B cell (primary cell): Measurements from ENCODE around the gene NR3C2. TPM values are rescaled to one million over a fixed set of nuclear protein-coding genes. Genes with fewer than 3 reads are reported as not detected.
A peak's percentile ranks its signal among the peaks of the same experiment; 100 is the strongest.

ENCODE experiments used
- ATAC-seq: fragments of 200-7000 bp; cut with Tn5 transposase; one replicate; pipeline ENCODE4 v1.10.0; 2021; ENCODE audit warnings: low read depth, mild to moderate bottlenecking, moderate number of reproducible peaks, moderate library complexity
- CTCF ChIA-PET: fragments of 350-600 bp; sonication (Branson Sonifier 250); formaldehyde crosslinking; loops from one replicate; lab custom pipeline; 2021; ENCODE audit warnings: antibody characterized with exemption, inconsistent platforms; lab: Charles Lee
- POLR2A ChIA-PET: fragments of 350-600 bp; sonication (Branson Sonifier 250); formaldehyde crosslinking; loops from one replicate; lab custom pipeline; 2021; ENCODE audit warnings: antibody characterized with exemption; lab: Charles Lee
- DNase-seq: peaks from one replicate; pipeline ENCODE4 v3.0.0; 2013
- H2AFZ ChIP-seq: 2 replicates; pipeline ENCODE4 v1.6.1; 2012; ENCODE audit warnings: mild to moderate bottlenecking, low read depth, low read length; ENCODE audit not compliant: insufficient read depth, poor library complexity, severe bottlenecking
- H3K27ac ChIP-seq, 2 donors: 1 replicate in 1 of 2; 2 replicates in 1 of 2; pipeline ENCODE4 v1.5.1; 2012 to 2013; ENCODE audit warnings: low read length in 2 of 2, mild to moderate bottlenecking in 2 of 2, moderate library complexity in 1 of 2
- H3K27me3 ChIP-seq, 4 experiments: fragments of 200-600 bp in 1 of 4; sonication (generic) in 1 of 4; replicated peaks in 1 of 4; 1 replicate in 2 of 4; 2 replicates in 2 of 4; pipeline versions ENCODE4 v1.6.1 to v1.7.0; 2013 to 2016; ENCODE audit warnings: low read length in 3 of 4, mild to moderate bottlenecking in 2 of 4, mixed read lengths in 1 of 4, moderate library complexity in 1 of 4; ENCODE audit not compliant: insufficient read depth in 4 of 4, control insufficient read depth in 3 of 4; ENCODE audit errors: control extremely low read depth in 1 of 4
- H3K36me3 ChIP-seq, 2 experiments: replicated peaks in 1 of 2; 1 replicate in 1 of 2; 2 replicates in 1 of 2; pipeline versions ENCODE4 v1.6.1 to v1.7.1; 2013; ENCODE audit warnings: low read length in 1 of 2; ENCODE audit not compliant: insufficient read depth in 2 of 2, control insufficient read depth in 1 of 2; ENCODE audit errors: control extremely low read depth in 1 of 2, extremely low read depth in 1 of 2
- H3K4me1 ChIP-seq, 2 donors: fragments of 200-600 bp in 1 of 2; sonication (generic) in 1 of 2; 1 replicate in 1 of 2; 2 replicates in 1 of 2; pipeline versions ENCODE4 v1.5.1 to v1.6.1; 2013 to 2017; ENCODE audit warnings: low read length in 2 of 2; ENCODE audit not compliant: control insufficient read depth in 2 of 2, insufficient read depth in 2 of 2
- H3K4me2 ChIP-seq: replicated peaks from 2 replicates; pipeline ENCODE3; 2012; ENCODE audit warnings: mild to moderate bottlenecking, low read depth, low read length; ENCODE audit not compliant: poor library complexity, severe bottlenecking
- H3K4me3 ChIP-seq, 5 experiments: fragments of 200-600 bp in 1 of 5; sonication (generic) in 1 of 5; 1 replicate in 3 of 5; 2 replicates in 2 of 5; pipeline versions ENCODE4 v1.5.1 to v1.7.0; 2011 to 2016; ENCODE audit warnings: low read length in 4 of 5, mild to moderate bottlenecking in 4 of 5, low read depth in 2 of 5, control low read depth in 1 of 5, moderate library complexity in 1 of 5; ENCODE audit not compliant: insufficient read depth in 1 of 5; ENCODE audit errors: control extremely low read depth in 1 of 5, extremely low read depth in 1 of 5
- H3K79me2 ChIP-seq: fragments of 200-600 bp; sonication (generic); one replicate; pipeline ENCODE4 v1.6.0; 2016; ENCODE audit warnings: low read length; ENCODE audit not compliant: control insufficient read depth, insufficient read depth
- H3K9ac ChIP-seq: fragments of 200-600 bp; sonication (generic); 2 replicates; pipeline ENCODE4 v1.6.1; 2017; ENCODE audit warnings: mild to moderate bottlenecking, low read length, moderate library complexity
- H3K9me3 ChIP-seq, 3 donors: one replicate each; pipeline versions ENCODE4 v1.6.1 to v1.7.1; 2013; ENCODE audit warnings: low read length in 2 of 3; ENCODE audit not compliant: control insufficient read depth in 2 of 3, insufficient read depth in 1 of 3; ENCODE audit errors: control extremely low read depth in 1 of 3
- H4K20me1 ChIP-seq: 2 replicates; pipeline ENCODE4 v1.6.0; 2012; ENCODE audit warnings: mild to moderate bottlenecking, low read length; ENCODE audit not compliant: insufficient read depth, control insufficient read depth, poor library complexity, severe bottlenecking
- H3K27ac Mint-ChIP-seq: one replicate; pipeline ENCODE4 v1.8.0; 2021; ENCODE audit warnings: mixed read lengths
- H3K27me3 Mint-ChIP-seq: one replicate; pipeline ENCODE4 v1.8.0; 2021; ENCODE audit warnings: mixed read lengths
- H3K4me1 Mint-ChIP-seq: one replicate; pipeline ENCODE4 v1.8.0; 2021; ENCODE audit warnings: mixed read lengths
- H3K4me3 Mint-ChIP-seq: one replicate; pipeline ENCODE4 v1.8.0; 2021; ENCODE audit warnings: mixed read lengths
- H3K9me3 Mint-ChIP-seq: one replicate; pipeline ENCODE4 v1.8.0; 2022; ENCODE audit warnings: mixed read lengths; ENCODE audit not compliant: insufficient read depth
- EZH2 ChIP-seq: IDR thresholded peaks from 2 replicates; pipeline ENCODE4 v1.6.1; 2012; ENCODE audit warnings: borderline replicate concordance, low read depth, mild to moderate bottlenecking, moderate library complexity, low read length; ENCODE audit not compliant: insufficient read depth, poor library complexity, severe bottlenecking
- WGBS: methylation state at CpG from one replicate; pipeline ENCODE4 v1.1.5; 2013; ENCODE audit warnings: missing lambda C conversion rate; ENCODE audit not compliant: insufficient coverage; 5-methylcytosine and 5-hydroxymethylcytosine counted together
- intact Hi-C: fragments of 100-400 bp; cut with micrococcal nuclease; formaldehyde crosslinking; loops from one replicate; pipeline ENCODE4 v1.10.0; 2022
- polyA plus RNA-seq: library from polyadenylated mRNA; depleted of rRNA; stranded (reverse); fragments of >200 nt; gene quantifications from 2 replicates; pipeline ENCODE4 v1.2.3, GENCODE V29; 2012
- total RNA-seq, 2 donors: library from RNA; stranded (reverse); fragments of 120-200 nt in 1 of 2; gene quantifications; 1 replicate in 1 of 2; 2 replicates in 1 of 2; pipeline versions ENCODE4 v1.2.3 to v1.2.4, GENCODE V29; 2013 to 2022
- TF ChIP-seq, protein P1 (sequence below): fragments of 200-600 bp; IDR thresholded peaks from one replicate; pipeline ENCODE4 v1.8.0; 2022; ENCODE audit warnings: antibody characterized with exemption, mild to moderate bottlenecking

NR3C2 gene
- total and polyA plus RNA-seq, 2 donors (not counting 1 experiment from before 2014, with no cell fraction given), result 6.7 to 19.3 TPM

DNA sequence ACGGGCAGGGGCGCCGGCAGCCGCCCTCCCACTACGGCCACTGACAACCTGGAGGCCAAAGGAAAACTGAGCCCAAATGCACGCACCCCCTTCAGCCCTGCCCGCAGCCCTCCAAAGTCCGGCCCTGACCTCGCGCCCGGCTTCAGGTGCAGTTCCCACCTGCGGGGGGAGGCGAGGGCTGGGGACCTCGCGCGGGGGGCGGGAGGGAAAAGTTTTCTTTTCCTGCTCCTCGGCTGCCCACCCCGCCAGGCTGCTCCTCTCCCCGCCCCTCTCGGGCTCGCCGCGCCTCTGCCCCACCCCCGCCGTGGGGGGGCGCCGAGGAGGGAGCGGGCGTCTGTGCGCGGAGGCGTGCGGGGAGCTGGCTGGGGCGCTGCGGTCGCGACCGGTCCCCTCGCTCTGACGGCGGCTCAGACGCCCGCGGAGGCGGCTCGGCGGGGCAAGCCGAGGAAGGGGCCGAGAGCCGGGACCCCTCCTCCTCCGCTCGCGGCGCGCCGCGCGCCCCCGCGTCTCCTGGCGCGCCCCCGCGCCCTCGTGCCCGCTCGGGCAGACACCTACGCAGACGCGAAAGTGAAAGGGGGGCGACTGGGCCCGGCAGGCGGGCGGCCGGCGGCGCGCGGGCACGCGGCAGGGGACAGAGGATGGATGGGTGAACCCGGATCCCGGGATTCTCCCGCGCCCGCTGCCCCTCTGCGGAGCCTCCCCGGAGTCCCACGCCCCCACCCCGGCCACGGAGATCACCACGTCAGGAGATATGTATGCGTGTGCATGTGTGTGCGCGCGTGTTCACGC, 3.1 kb upstream of the NR3C2 start:
- peaks cover 0 to 12% (median 6%) of the 10 kb centered on the region in 4 experiments for H3K27me3 ChIP-seq

More for the DNA sequence above, 3.1 kb upstream of the NR3C2 start:
- H3K27ac ChIP-seq, result peak overlapping the region; percentile 40 to 94
- intact Hi-C loops, result no loop called here
- DNase-seq (peak; percentile 89), ATAC-seq (peak; percentile 26)
- H3K9me3 ChIP-seq, result peaks cover 0 to 2% (median 0%) of the 10 kb centered on the region in 3 donors
- H2AFZ ChIP-seq, result peak overlapping the region; percentile 97
- 1% methylated on average over 94 of the region's 98 CpGs for WGBS
- TF ChIP-seq, protein P1, sequence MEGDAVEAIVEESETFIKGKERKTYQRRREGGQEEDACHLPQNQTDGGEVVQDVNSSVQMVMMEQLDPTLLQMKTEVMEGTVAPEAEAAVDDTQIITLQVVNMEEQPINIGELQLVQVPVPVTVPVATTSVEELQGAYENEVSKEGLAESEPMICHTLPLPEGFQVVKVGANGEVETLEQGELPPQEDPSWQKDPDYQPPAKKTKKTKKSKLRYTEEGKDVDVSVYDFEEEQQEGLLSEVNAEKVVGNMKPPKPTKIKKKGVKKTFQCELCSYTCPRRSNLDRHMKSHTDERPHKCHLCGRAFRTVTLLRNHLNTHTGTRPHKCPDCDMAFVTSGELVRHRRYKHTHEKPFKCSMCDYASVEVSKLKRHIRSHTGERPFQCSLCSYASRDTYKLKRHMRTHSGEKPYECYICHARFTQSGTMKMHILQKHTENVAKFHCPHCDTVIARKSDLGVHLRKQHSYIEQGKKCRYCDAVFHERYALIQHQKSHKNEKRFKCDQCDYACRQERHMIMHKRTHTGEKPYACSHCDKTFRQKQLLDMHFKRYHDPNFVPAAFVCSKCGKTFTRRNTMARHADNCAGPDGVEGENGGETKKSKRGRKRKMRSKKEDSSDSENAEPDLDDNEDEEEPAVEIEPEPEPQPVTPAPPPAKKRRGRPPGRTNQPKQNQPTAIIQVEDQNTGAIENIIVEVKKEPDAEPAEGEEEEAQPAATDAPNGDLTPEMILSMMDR, result no peak
- TF ChIP-seq EZH2, result no peak
- peaks cover 8% of the 10 kb centered on the region for H3K79me2 ChIP-seq
- Mint-ChIP-seq H3K27ac (peak overlapping the region; percentile 93), H3K27me3 (no peaks in the 10 kb centered on the region), H3K4me3 (peak overlapping the region; percentile 85), H3K9me3 (no peaks in the 10 kb centered on the region), H3K4me1 (peaks cover 26% of the 10 kb centered on the region)
- no peaks in the 10 kb centered on the region for H4K20me1 ChIP-seq
- H3K9ac ChIP-seq, result peak overlapping the region; percentile 100
- no peaks in the 10 kb centered on the region for H3K36me3 ChIP-seq
- H3K4me3 ChIP-seq, result peak overlapping the region; percentile 25 to 98 (median 94)
- H3K4me1 ChIP-seq, result peaks cover 25 to 34% of the 10 kb centered on the region in 2 donors
- CTCF ChIA-PET, result no interaction called here
- peak overlapping the region; percentile 93 for H3K4me2 ChIP-seq
- POLR2A ChIA-PET, result no interaction called here
